Measurements from ENCODE around the gene BEST2. TPM values are rescaled to one million over a fixed set of nuclear protein-coding genes. Genes with fewer than 3 reads are reported as not detected.

Gene BEST2
- polyA plus RNA-seq, 1 donor, result not detected

GRCh38 chr19:12800923-12801465 lies 49.4 kb downstream of the BEST2 start:
- DNase-seq (ENCODE audit: low read depth), result no peak

- no peak for DNase-seq (ENCODE audit: low read depth)
Observed at GRCh38 chr19:12801466-12802266, 50.1 kb downstream of the BEST2 start, which contains the start of the genes PRDX2 and THSD8. Gene PRDX2, minus strand, starts transcription at chr19:12801800. Its CDS starts 539 bp downstream, at chr19:12801261. Gene THSD8, plus strand, starts transcription at chr19:12802069. Its CDS starts 3 bp downstream, at chr19:12802072.

- no peak for DNase-seq (ENCODE audit: low read depth)
Observed at GRCh38 chr19:12802267-12803106, 50.9 kb downstream of the BEST2 start.

GRCh38 chr19:12804051-12804450 lies 52.5 kb downstream of the BEST2 start:
- no peak for DNase-seq (ENCODE audit: low read depth)

- DNase-seq (ENCODE audit: low read depth), result no peak
Observed at GRCh38 chr19:12806242-12807081, 54.9 kb downstream of the BEST2 start, which contains the start of gene RNASEH2A. Gene RNASEH2A, plus strand, starts transcription at chr19:12806584. Its CDS starts 90 bp downstream, at chr19:12806674.

Other genes starting within 250 kb of the BEST2 start
- gene ZNF564, start 200.3 kb upstream of the BEST2 start, polyA plus RNA-seq (ENCODE audit: insufficient read length), result 4.6 TPM
- 2.6 TPM for gene ZNF490, start 141.0 kb upstream of the BEST2 start, polyA plus RNA-seq (ENCODE audit: insufficient read length)
- gene ZNF791, start 140.9 kb upstream of the BEST2 start, polyA plus RNA-seq (ENCODE audit: insufficient read length), result 14.4 TPM
- 23.4 TPM for gene MAN2B1, start 85.0 kb upstream of the BEST2 start, polyA plus RNA-seq (ENCODE audit: insufficient read length)
- gene WDR83, start 85.0 kb upstream of the BEST2 start, polyA plus RNA-seq (ENCODE audit: insufficient read length), result 12.4 TPM
- 58.9 TPM for gene DHPS, start 69.9 kb upstream of the BEST2 start, polyA plus RNA-seq (ENCODE audit: insufficient read length)
- not detected for gene GNG14, start 63.8 kb upstream of the BEST2 start, polyA plus RNA-seq (ENCODE audit: insufficient read length)
- 3.7 TPM for gene FBXW9, start 55.2 kb upstream of the BEST2 start, polyA plus RNA-seq (ENCODE audit: insufficient read length)
- gene TNPO2, start 27.9 kb upstream of the BEST2 start, polyA plus RNA-seq (ENCODE audit: insufficient read length), result 53.9 TPM
- gene TRIR, start 17.1 kb upstream of the BEST2 start, polyA plus RNA-seq (ENCODE audit: insufficient read length), result 199 TPM
- 42.4 TPM for gene GET3, start 14.3 kb upstream of the BEST2 start, polyA plus RNA-seq (ENCODE audit: insufficient read length)
- 30.9 TPM for gene HOOK2, start 23.8 kb downstream of the BEST2 start, polyA plus RNA-seq (ENCODE audit: insufficient read length)
- 32.1 TPM for gene JUNB, start 39.7 kb downstream of the BEST2 start, polyA plus RNA-seq (ENCODE audit: insufficient read length)
- 162 TPM for gene PRDX2, start 50.0 kb downstream of the BEST2 start, polyA plus RNA-seq (ENCODE audit: insufficient read length)
- gene THSD8, start 50.3 kb downstream of the BEST2 start, polyA plus RNA-seq (ENCODE audit: insufficient read length), result 3.0 TPM
- gene RNASEH2A, start 54.8 kb downstream of the BEST2 start, polyA plus RNA-seq (ENCODE audit: insufficient read length), result 17.3 TPM
- gene RTBDN, start 82.8 kb downstream of the BEST2 start, polyA plus RNA-seq (ENCODE audit: insufficient read length), result not detected
- gene MAST1, start 86.7 kb downstream of the BEST2 start, polyA plus RNA-seq (ENCODE audit: insufficient read length), result 0.52 TPM
- gene DNASE2, start 129.7 kb downstream of the BEST2 start, polyA plus RNA-seq (ENCODE audit: insufficient read length), result 8.2 TPM
- 0.42 TPM for gene KLF1, start 135.4 kb downstream of the BEST2 start, polyA plus RNA-seq (ENCODE audit: insufficient read length)
- 39.4 TPM for gene GCDH, start 139.4 kb downstream of the BEST2 start, polyA plus RNA-seq (ENCODE audit: insufficient read length)
- gene SYCE2, start 167.5 kb downstream of the BEST2 start, polyA plus RNA-seq (ENCODE audit: insufficient read length), result 3.9 TPM
- 42.6 TPM for gene FARSA, start 181.9 kb downstream of the BEST2 start, polyA plus RNA-seq (ENCODE audit: insufficient read length)
- 312 TPM for gene CALR, start 186.8 kb downstream of the BEST2 start, polyA plus RNA-seq (ENCODE audit: insufficient read length)
- 137 TPM for gene RAD23A, start 194.1 kb downstream of the BEST2 start, polyA plus RNA-seq (ENCODE audit: insufficient read length)
- 46.0 TPM for gene GADD45GIP1, start 205.4 kb downstream of the BEST2 start, polyA plus RNA-seq (ENCODE audit: insufficient read length)
- gene DAND5, start 217.8 kb downstream of the BEST2 start, polyA plus RNA-seq (ENCODE audit: insufficient read length), result 0.08 TPM
- gene NFIX, start 243.7 kb downstream of the BEST2 start, polyA plus RNA-seq (ENCODE audit: insufficient read length), result 111 TPM

All from forelimb muscle (tissue), 1 donor.